Forelimb muscle (tissue), 1 donor: ENCODE measurements around the gene MTCH1. TPM values are rescaled to one million over a fixed set of nuclear protein-coding genes. Genes with fewer than 3 reads are reported as not detected.
"Not testable (repeated sequence)": the region's sequence is repeated elsewhere in the genome, so short reads cannot be mapped to it uniquely, and the experiment has no call there.

Experiments used
- DNase-seq: peaks from one replicate; pipeline ENCODE4 v3.0.0-alpha.2; 2013; ENCODE audit warnings: low read depth
- polyA plus RNA-seq: library from polyadenylated mRNA; unstranded; fragments of 120-200 nt; gene quantifications from one replicate; pipeline ENCODE4 v1.2.1, GENCODE V29; 2013; ENCODE audit not compliant: insufficient read length

Gene MTCH1
- polyA plus RNA-seq, 1 donor: 101 TPM

DNA sequence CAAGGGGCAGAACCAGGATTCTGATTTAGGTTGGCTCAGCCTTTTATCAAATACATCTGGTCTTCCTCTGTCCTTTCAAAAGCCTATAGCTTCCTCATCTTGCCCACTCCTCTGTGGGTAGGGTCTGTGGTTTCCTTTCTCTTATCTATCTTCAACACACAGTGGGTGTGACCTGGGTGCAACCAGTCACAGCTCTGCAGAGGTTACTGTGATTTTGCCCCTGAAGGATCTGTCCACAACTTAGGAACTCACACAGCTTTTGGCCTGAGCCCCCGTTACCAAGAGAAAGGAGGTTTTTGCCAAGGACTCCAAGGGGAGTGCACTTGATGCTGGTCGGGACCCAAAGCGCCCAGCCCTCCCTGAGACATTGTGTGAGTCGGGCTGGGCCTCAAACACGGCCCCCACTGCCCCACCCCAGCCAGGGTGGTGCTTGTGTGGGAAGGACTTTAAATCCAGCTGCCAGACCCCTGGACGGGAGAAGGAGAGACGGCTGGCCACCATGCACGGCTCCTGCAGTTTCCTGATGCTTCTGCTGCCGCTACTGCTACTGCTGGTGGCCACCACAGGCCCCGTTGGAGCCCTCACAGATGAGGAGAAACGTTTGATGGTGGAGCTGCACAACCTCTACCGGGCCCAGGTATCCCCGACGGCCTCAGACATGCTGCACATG is 31.6 kb downstream of the MTCH1 start, which contains the start of gene PI16:
TSS of gene PI16 (plus strand) at position 477 of the 670 bp plus-strand sequence. CDS start at position 500, 23 bp downstream.
- DNase-seq: no peak

GRCh38 chr6:36953931-36954261 is 32.1 kb downstream of the MTCH1 start:
- no peak for DNase-seq

GRCh38 chr6:36949636-36950035 is 36.4 kb downstream of the MTCH1 start:
- no peak for DNase-seq

- DNase-seq: not testable (repeated sequence)
Measured at GRCh38 chr6:36949076-36949475, 36.9 kb downstream of the MTCH1 start.

DNA sequence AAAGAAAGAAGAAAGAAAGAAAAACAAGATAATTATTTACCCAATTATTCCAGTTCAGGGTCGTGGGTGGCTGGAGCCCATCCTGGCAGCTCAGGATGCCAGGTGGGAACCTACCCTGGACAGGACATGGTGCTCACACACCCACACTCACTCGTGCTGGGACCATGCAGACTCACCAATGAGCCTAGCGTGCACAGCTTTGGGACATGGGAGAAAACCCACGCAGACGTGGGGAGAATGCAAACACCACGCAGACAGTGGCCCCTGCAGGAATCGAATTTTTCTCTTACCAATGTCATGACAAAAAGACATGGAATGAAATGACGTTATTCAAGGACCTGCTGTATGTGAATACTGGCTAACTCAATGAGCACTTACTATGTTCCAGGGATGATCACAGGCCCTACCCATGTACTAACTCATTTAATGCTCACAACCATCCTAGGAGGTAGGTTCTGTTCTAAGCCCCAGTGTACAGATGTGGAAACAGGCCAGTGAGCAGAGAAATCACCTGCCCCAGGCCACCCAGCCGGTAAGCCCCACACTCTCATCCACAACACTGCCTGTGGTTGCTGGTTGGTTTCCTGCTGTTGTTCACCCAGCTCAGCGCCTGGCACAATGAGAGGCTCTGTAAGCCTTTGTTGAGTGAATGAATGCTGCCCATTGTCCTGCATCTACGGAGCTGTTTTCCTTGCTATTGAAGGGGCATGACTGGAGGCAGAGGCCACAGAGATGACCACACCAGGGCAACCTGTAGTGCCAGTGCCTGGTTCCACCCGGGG is 38.2 kb downstream of the MTCH1 start:
- DNase-seq: no peak

DNA sequence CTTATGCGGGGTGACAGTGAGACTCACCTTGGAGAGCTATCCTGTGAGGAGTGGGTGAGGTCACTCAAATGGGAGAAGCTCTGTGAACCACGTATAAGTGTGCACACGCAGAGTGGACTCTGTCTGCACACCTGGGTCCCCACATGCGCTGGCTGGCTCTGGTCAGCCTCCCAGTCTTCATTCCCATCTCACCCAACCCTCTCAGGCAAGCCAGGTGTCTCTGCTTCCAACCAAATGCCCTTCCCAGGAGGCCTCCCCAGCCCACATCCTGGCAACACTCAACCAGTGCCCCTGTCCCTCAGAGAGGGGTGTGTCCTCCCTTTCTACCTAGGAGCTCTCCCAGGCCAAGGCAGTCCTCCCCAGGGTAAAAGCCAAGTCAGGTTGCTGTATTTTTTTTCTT is 39.5 kb downstream of the MTCH1 start:
- no peak for DNase-seq

DNA sequence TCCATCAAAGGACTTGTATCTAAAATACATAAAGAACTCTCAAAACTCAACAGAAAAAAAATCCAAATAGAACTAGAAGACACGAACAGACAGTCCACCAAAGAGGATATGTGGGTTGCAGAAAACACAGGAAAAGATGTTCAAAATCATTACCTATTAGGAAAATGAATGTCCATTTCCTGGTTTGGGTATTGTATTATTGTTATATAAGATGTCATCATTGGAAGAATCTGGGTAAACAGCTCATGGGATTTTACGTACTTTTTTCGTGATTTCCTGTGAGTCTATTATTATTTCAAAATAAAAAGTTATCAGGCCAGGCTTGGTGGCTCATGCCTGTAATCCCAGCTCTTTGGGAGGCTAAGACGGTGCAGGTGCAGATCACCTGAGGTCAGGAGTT is 40.7 kb downstream of the MTCH1 start:
- no peak for DNase-seq

DNA sequence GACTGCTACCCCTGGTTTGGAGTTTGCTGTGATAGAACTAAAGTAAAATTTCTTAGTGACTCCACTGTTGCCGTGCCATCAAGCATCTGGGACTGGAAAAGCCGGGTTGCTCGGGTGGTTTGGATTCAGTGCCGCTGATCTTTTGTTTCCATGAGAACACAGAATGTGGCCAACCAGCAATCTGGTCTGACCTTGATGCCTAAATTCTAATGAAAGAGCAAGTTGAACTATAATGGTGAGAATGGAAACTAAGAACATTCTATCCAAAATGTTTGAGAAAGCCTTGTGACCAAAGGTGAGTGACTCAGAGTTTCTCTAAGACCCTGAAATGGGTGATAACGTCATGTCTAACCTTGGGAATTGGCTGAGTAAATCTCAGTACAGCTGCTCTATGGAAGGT is 41.3 kb downstream of the MTCH1 start:
- DNase-seq: no peak

DNA sequence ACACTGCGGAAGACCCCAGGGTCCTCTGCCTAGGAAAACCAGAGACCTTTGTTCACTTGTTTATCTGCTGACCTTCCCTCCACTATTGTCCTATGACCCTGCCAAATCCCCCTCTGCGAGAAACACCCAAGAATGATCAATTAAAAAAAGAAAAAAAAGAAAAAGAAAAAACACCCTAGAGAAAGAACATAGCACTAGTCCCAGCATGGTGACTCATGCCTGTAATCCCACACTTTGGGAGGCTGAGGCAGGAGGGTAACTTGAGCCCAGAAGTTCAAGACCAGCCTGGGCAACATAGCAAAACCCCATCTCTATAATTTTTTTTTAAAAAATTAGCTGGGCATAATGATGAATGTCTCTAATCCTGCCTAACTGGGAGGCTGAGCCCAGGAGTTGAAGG is 43.7 kb downstream of the MTCH1 start:
- DNase-seq: not testable (repeated sequence)

DNA sequence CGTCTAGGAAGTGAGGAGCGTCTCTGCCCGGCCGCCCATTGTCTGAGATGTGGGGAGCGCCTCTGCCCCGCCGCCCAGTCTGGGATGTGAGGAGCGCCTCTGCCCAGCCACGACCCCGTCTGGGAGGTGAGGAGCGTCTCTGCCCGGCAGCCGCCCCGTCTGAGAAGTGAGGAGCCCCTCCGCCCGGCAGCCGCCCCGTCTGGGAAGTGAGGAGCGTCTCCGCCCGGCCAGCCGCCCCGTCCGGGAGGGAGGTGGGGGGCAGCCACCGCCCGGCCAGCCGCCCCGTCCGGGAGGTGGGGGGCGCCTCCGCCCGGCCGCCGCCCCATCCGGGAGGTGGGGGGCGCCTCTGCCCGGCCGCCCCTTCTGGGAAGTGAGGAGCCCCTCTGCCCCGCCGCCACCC is 44.4 kb downstream of the MTCH1 start:
- not testable (repeated sequence) for DNase-seq

DNA sequence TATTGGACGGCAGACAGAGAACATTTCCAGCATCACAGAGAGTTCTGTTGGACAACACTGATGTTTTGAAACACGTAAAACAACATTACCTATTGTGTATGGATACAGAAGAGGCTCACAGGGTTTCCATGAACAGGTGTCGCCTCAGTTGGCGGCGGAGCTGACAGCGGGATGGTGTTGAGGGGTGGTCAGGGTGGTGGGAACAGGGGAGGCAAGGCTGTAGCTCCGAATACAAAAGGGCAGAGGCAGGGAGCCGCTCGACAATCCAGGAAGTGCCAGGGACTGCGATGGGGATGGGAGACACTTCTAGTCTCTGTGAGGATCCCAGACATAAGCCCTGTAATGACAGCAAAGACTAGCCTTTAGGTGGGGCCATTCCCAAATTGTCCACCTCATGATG is 46.0 kb downstream of the MTCH1 start:
- no peak for DNase-seq

DNA sequence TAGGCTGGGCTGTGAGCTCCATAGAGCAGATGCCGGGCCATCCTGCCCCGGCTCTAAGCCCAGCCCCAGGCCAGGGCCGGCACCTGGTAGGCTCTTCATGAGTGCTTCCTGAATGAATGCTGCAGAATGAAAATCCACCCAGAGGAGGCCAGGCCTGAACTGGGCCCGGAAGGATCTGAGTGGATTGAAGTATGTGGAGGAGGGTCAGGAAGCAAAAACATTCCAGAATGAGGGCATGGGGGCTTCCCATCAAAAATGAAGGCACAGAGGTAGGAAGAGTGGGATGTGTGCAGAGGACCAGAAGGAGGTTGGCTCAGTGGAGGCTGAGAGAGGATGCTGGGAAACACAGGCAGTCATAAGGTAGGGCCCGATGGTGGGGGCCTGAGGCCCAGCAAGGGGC is 47.0 kb downstream of the MTCH1 start:
- DNase-seq: not testable (repeated sequence)

DNA sequence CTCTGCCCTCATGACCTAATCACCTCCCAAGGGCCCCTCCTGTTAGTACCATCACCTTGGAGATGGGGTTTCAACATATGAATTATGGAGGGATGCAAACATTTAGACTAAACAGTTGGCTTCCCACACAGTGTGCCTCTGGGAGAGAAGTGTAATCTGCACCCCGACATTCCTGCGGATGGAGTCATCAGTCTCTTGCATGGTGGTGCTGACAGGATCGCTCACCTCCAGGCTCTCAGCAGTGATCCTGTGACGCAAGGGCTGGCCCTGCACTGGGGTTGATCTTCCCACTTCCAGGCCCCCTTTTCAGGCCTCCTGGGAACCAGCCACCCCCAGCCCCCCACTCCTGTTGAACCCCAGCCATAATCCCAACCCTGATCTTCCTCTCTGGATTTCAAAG is 47.5 kb downstream of the MTCH1 start:
- DNase-seq: no peak

DNA sequence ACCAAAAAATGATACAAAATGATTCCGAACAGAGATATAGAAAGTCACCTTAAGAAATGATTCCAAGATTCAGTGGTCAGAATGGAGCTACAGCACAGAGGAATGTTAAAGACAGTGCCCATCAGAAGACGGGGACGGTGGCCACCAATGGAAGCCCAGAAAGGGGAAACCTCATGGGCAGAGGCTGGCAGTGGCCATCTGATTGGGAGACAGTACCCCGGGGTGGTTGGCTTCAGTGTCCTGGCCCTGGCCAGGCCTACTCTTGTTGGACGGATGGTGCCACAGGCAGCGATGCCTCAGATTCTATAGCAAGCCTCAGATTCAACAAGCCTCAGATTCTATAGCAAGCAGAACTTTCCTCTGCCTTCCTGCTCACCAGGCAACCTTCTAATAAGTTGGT is 48.1 kb downstream of the MTCH1 start:
- DNase-seq: no peak

GRCh38 chr6:36936824-36937223 is 49.2 kb downstream of the MTCH1 start:
- no peak for DNase-seq

DNA sequence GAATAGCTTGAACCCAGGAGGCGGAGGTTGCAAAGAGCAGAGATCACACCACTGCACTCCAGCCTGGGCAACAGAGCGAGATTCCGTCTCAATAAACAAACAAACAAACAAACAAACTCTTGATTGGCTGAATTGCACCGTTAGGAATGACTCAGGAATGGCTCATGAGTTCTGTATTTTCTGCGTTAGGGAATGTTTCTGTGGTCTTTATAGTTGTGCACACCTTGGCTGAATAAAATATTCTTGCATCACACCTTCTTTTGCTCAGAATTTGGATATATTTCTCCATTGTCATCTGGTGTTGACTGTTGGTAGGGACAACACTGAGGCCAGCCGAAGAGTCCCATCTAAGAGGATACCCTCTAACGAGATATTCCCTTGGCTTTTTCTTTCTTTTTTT is 51.1 kb downstream of the MTCH1 start:
- no peak for DNase-seq

GRCh38 chr6:36933519-36933918 is 52.5 kb downstream of the MTCH1 start:
- DNase-seq: no peak

GRCh38 chr6:36933102-36933501 is 52.9 kb downstream of the MTCH1 start:
- DNase-seq: no peak

GRCh38 chr6:36930483-36930882 is 55.5 kb downstream of the MTCH1 start:
- no peak for DNase-seq

- DNase-seq: no peak
Measured at GRCh38 chr6:36929607-36930006, 56.4 kb downstream of the MTCH1 start.

- DNase-seq: no peak
Measured at GRCh38 chr6:36929152-36929551, 56.8 kb downstream of the MTCH1 start.

DNA sequence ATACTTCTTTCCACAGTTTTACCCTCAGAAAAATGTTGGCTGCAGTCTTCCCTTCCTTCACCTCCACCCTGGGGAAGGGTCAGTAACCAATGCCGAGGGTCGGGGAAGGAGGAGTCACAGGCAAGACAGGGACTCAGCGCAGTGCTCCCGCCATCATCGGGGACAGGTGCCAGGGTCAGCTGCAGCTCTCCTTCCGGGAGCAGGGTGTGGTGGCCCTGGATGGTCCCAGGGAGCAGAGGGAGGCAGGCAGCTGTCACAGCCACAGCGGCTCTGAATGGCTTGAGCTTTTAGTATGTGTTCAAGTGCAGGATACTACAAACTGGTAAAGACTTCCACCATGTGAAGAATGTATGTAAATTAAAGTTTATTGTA is 57.5 kb downstream of the MTCH1 start:
- no peak for DNase-seq

GRCh38 chr6:36927691-36928546 is 58.1 kb downstream of the MTCH1 start:
- no peak for DNase-seq
